Glutamatergic neuron (in vitro differentiated cells): ENCODE measurements around the gene STPG3. TPM values are rescaled to one million over a fixed set of nuclear protein-coding genes. Genes with fewer than 3 reads are reported as not detected.

Source experiments
- DNase-seq: peaks from one replicate; pipeline ENCODE4 v3.0.0; 2022
- H3K27ac Mint-ChIP-seq: one replicate; pipeline ENCODE4 v1.8.0; 2020; ENCODE audit warnings: mild to moderate bottlenecking, mixed read lengths, inconsistent platforms; ENCODE audit not compliant: unreplicated experiment
- H3K27me3 Mint-ChIP-seq: one replicate; pipeline ENCODE4 v1.8.0; 2020; ENCODE audit warnings: mild to moderate bottlenecking, moderate library complexity, mixed read lengths, inconsistent platforms; ENCODE audit not compliant: unreplicated experiment
- H3K36me3 Mint-ChIP-seq: one replicate; pipeline ENCODE4 v1.8.0; 2020; ENCODE audit warnings: mild to moderate bottlenecking, mixed read lengths, inconsistent platforms; ENCODE audit not compliant: unreplicated experiment
- H3K4me1 Mint-ChIP-seq: one replicate; pipeline ENCODE4 v1.8.0; 2020; ENCODE audit warnings: mild to moderate bottlenecking, low read depth, mixed read lengths, inconsistent platforms; ENCODE audit not compliant: unreplicated experiment
- H3K4me3 Mint-ChIP-seq: one replicate; pipeline ENCODE4 v1.8.0; 2020; ENCODE audit warnings: mild to moderate bottlenecking, mixed read lengths, inconsistent platforms; ENCODE audit not compliant: unreplicated experiment
- H3K9me3 Mint-ChIP-seq: one replicate; pipeline ENCODE4 v1.8.0; 2020; ENCODE audit warnings: mild to moderate bottlenecking, moderate library complexity, mixed read lengths, inconsistent platforms; ENCODE audit not compliant: unreplicated experiment
- total RNA-seq: library from RNA; stranded (reverse); fragmentation: NEBNext Ultra II Directional; extraction: Animal tissue kit (Norgen Biotek cat#: 25700); gene quantifications from one replicate; pipeline ENCODE4 v1.2.1, GENCODE V29; 2021; ENCODE audit not compliant: unreplicated experiment
- TF ChIP-seq, protein P1 (sequence below): fragments of 200-600 bp; sonication (generic); IDR thresholded peaks from one replicate; pipeline ENCODE4 v1.5.0; 2021; ENCODE audit not compliant: partially characterized antibody, unreplicated experiment

Gene STPG3
- total RNA-seq, 1 donor from 2014 or later = not detected

- no peak overlapping the region for H3K27ac Mint-ChIP-seq
- peaks cover 2% of the 10 kb centered on the region for H3K27me3 Mint-ChIP-seq
- no peak for DNase-seq
- TF ChIP-seq, protein P1, sequence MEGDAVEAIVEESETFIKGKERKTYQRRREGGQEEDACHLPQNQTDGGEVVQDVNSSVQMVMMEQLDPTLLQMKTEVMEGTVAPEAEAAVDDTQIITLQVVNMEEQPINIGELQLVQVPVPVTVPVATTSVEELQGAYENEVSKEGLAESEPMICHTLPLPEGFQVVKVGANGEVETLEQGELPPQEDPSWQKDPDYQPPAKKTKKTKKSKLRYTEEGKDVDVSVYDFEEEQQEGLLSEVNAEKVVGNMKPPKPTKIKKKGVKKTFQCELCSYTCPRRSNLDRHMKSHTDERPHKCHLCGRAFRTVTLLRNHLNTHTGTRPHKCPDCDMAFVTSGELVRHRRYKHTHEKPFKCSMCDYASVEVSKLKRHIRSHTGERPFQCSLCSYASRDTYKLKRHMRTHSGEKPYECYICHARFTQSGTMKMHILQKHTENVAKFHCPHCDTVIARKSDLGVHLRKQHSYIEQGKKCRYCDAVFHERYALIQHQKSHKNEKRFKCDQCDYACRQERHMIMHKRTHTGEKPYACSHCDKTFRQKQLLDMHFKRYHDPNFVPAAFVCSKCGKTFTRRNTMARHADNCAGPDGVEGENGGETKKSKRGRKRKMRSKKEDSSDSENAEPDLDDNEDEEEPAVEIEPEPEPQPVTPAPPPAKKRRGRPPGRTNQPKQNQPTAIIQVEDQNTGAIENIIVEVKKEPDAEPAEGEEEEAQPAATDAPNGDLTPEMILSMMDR = no peak
- H3K9me3 Mint-ChIP-seq = no peaks in the 10 kb centered on the region
- H3K4me1 Mint-ChIP-seq = peaks cover 2% of the 10 kb centered on the region
- H3K36me3 Mint-ChIP-seq = no peaks in the 10 kb centered on the region
- no peak overlapping the region for H3K4me3 Mint-ChIP-seq
Observed at GRCh38 chr9:137228968-137229896, 21.9 kb upstream of the STPG3 start.

- H3K9me3 Mint-ChIP-seq = no peaks in the 10 kb centered on the region
- TF ChIP-seq, protein P1 = no peak
- peaks cover 2% of the 10 kb centered on the region for H3K27me3 Mint-ChIP-seq
- no peaks in the 10 kb centered on the region for H3K36me3 Mint-ChIP-seq
- peaks cover 2% of the 10 kb centered on the region for H3K4me1 Mint-ChIP-seq
- H3K27ac Mint-ChIP-seq = no peak overlapping the region
- no peak for DNase-seq
- H3K4me3 Mint-ChIP-seq = no peak overlapping the region
Observed at GRCh38 chr9:137229903-137230704, 21.0 kb upstream of the STPG3 start.

DNA sequence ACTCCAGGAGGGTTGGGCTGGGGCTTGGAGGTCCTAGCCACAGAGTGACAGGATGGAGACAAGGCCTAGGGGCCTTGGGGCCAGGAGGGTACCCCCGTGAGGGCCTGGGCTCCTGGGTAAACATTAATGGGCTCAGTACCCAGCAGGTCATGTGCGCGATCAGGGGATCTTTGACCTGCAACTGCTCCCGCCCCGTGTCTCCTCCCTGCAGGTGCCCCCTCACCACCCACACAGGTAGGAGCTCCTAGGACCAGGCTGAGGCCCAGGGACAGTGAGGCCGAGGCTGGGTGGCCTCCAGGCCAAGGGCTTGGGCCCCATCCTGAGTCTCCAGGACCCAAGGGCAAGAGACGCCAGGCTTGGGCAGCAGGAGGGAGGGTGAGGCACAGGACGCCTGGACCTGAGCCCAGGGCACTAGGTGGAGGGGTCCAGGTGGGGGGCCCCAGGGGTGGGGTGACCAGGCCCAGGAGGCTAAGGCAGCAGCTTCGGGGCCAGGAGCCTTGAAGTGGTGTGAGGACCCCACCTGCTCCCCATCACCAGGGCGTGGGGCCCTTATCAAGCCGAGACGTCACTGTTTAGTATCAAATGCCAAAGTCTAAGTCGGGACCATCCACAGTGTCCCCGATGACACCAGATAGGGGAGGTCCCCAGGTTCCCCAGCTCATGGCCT lies 20.2 kb upstream of the STPG3 start, which contains the start of gene SLC34A3:
TSS of gene SLC34A3 (plus strand) at position 197 of the 667 bp plus-strand sequence. CDS start 802 bp downstream, outside the sequence.
- Mint-ChIP-seq H3K27ac (no peak within 1 kb of the TSS), H3K27me3 (peaks cover 2% of the 10 kb centered on the region), H3K4me1 (peaks cover 2% of the 10 kb centered on the region), H3K36me3 (no peaks in the 10 kb centered on the region), H3K4me3 (no peak within 1 kb of the TSS), H3K9me3 (no peaks in the 10 kb centered on the region)
- DNase-seq = no peak
- TF ChIP-seq, protein P1 = no peak

DNA sequence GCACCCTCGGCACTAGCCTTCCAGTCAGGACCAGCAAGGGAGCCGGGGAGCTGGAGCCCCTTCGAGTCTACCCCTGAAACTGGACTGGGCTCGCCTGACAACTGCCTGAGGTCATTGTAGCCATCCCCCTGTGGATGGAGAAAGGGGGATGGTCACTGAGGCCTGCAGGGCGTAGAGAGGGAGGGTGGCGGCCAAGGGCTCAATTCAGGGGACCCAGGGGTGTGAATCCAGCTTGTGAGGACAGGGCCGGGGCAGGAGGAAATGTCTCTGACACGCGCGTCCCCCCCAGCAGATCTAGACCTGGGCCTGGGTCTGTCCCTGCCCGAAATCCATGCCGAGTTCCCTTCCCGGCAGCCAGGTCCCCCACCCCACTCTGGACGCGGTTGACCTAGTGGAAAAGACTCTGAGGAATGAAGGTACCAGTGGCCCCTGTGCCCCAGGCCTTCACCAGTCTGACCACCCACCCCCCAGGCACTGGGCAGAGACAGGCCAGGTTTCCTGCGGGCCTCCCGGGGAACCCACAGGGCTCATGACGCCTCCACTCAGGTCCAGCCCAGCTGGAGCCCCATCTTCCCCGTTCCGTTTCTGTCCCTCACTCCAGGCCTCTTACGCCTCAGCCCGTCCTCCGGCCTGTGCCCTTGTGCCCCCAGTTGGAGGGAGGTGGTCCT lies 19.6 kb upstream of the STPG3 start:
- Mint-ChIP-seq H3K4me1 (peaks cover 2% of the 10 kb centered on the region), H3K4me3 (no peak overlapping the region), H3K36me3 (no peaks in the 10 kb centered on the region), H3K27me3 (no peaks in the 10 kb centered on the region), H3K9me3 (no peaks in the 10 kb centered on the region), H3K27ac (no peak overlapping the region)
- TF ChIP-seq, protein P1 = no peak
- no peak for DNase-seq
